ENCODE measurements around the gene LAG3.
A peak's percentile ranks its signal among the peaks of the same experiment; 100 is the strongest.

Gene LAG3

GRCh38 chr12:6775185-6776174 is 3.2 kb downstream of the LAG3 start:
- H3K9ac ChIP-seq (ENCODE audit: low read depth, low read length), result no peak overlapping the region
- H3K9me3 ChIP-seq (ENCODE audit: control insufficient read depth, insufficient read depth, low read length), result no peaks in the 10 kb centered on the region
- peaks cover 5% of the 10 kb centered on the region for H3K36me3 ChIP-seq (ENCODE audit: control insufficient read depth, insufficient read depth, low read length)
- H3K27me3 ChIP-seq (ENCODE audit: control insufficient read depth, insufficient read depth, low read length), result peaks cover 63% of the 10 kb centered on the region
- no peak overlapping the region for H3K4me3 ChIP-seq (ENCODE audit: low read depth, low read length)
- peaks cover 12% of the 10 kb centered on the region for H3K4me1 ChIP-seq (ENCODE audit: control insufficient read depth, insufficient read depth, low read length)

GRCh38 chr12:6777386-6777785 is 5.1 kb downstream of the LAG3 start:
- no peaks in the 10 kb centered on the region for H3K9me3 ChIP-seq (ENCODE audit: control insufficient read depth, insufficient read depth, low read length)
- H3K36me3 ChIP-seq (ENCODE audit: control insufficient read depth, insufficient read depth, low read length), result no peaks in the 10 kb centered on the region
- H3K9ac ChIP-seq (ENCODE audit: low read depth, low read length), result no peak overlapping the region
- no peak overlapping the region for H3K4me3 ChIP-seq (ENCODE audit: low read depth, low read length)
- peaks cover 13% of the 10 kb centered on the region for H3K4me1 ChIP-seq (ENCODE audit: control insufficient read depth, insufficient read depth, low read length)
- H3K27me3 ChIP-seq (ENCODE audit: control insufficient read depth, insufficient read depth, low read length), result peaks cover 52% of the 10 kb centered on the region

GRCh38 chr12:6778217-6778573 is 5.9 kb downstream of the LAG3 start:
- Histone ChIP-seq H3K36me3 (ENCODE audit: control insufficient read depth, insufficient read depth, low read length) (no peaks in the 10 kb centered on the region), H3K9ac (ENCODE audit: low read depth, low read length) (peak overlapping the region; percentile 54), H3K4me3 (ENCODE audit: low read depth, low read length) (peak overlapping the region; percentile 72), H3K4me1 (ENCODE audit: control insufficient read depth, insufficient read depth, low read length) (peaks cover 11% of the 10 kb centered on the region), H3K9me3 (ENCODE audit: control insufficient read depth, insufficient read depth, low read length) (no peaks in the 10 kb centered on the region), H3K27me3 (ENCODE audit: control insufficient read depth, insufficient read depth, low read length) (peaks cover 44% of the 10 kb centered on the region)

- Histone ChIP-seq H3K4me1 (ENCODE audit: control insufficient read depth, insufficient read depth, low read length) (peaks cover 9% of the 10 kb centered on the region), H3K27me3 (ENCODE audit: control insufficient read depth, insufficient read depth, low read length) (peaks cover 41% of the 10 kb centered on the region), H3K36me3 (ENCODE audit: control insufficient read depth, insufficient read depth, low read length) (no peaks in the 10 kb centered on the region), H3K9ac (ENCODE audit: low read depth, low read length) (peak overlapping the region; percentile 54), H3K4me3 (ENCODE audit: low read depth, low read length) (peak overlapping the region; percentile 72), H3K9me3 (ENCODE audit: control insufficient read depth, insufficient read depth, low read length) (no peaks in the 10 kb centered on the region)
Observed at GRCh38 chr12:6778574-6779550, 6.5 kb downstream of the LAG3 start.

GRCh38 chr12:6779708-6780432 is 7.5 kb downstream of the LAG3 start:
- Histone ChIP-seq H3K9ac (ENCODE audit: low read depth, low read length) (no peak overlapping the region), H3K9me3 (ENCODE audit: control insufficient read depth, insufficient read depth, low read length) (no peaks in the 10 kb centered on the region), H3K27me3 (ENCODE audit: control insufficient read depth, insufficient read depth, low read length) (peaks cover 32% of the 10 kb centered on the region)

GRCh38 chr12:6780573-6780972 is 8.3 kb downstream of the LAG3 start:
- no peak overlapping the region for H3K9ac ChIP-seq (ENCODE audit: low read depth, low read length)
- H3K27me3 ChIP-seq (ENCODE audit: control insufficient read depth, insufficient read depth, low read length), result peaks cover 25% of the 10 kb centered on the region
- H3K4me1 ChIP-seq (ENCODE audit: control insufficient read depth, insufficient read depth, low read length), result peaks cover 6% of the 10 kb centered on the region
- H3K36me3 ChIP-seq (ENCODE audit: control insufficient read depth, insufficient read depth, low read length), result no peaks in the 10 kb centered on the region
- H3K4me3 ChIP-seq (ENCODE audit: low read depth, low read length), result no peak overlapping the region
- H3K9me3 ChIP-seq (ENCODE audit: control insufficient read depth, insufficient read depth, low read length), result no peaks in the 10 kb centered on the region

More at GRCh38 chr12:6779708-6780432, 7.5 kb downstream of the LAG3 start:
- Histone ChIP-seq H3K4me3 (ENCODE audit: low read depth, low read length) (no peak overlapping the region), H3K4me1 (ENCODE audit: control insufficient read depth, insufficient read depth, low read length) (peaks cover 6% of the 10 kb centered on the region), H3K36me3 (ENCODE audit: control insufficient read depth, insufficient read depth, low read length) (no peaks in the 10 kb centered on the region)

GRCh38 chr12:6782119-6782518 is 9.8 kb downstream of the LAG3 start:
- Histone ChIP-seq H3K9me3 (ENCODE audit: control insufficient read depth, insufficient read depth, low read length) (no peaks in the 10 kb centered on the region), H3K4me1 (ENCODE audit: control insufficient read depth, insufficient read depth, low read length) (peaks cover 13% of the 10 kb centered on the region), H3K36me3 (ENCODE audit: control insufficient read depth, insufficient read depth, low read length) (no peaks in the 10 kb centered on the region), H3K9ac (ENCODE audit: low read depth, low read length) (no peak overlapping the region), H3K27me3 (ENCODE audit: control insufficient read depth, insufficient read depth, low read length) (peaks cover 13% of the 10 kb centered on the region), H3K4me3 (ENCODE audit: low read depth, low read length) (no peak overlapping the region)

GRCh38 chr12:6782850-6783566 is 10.7 kb downstream of the LAG3 start:
- Histone ChIP-seq H3K9me3 (ENCODE audit: control insufficient read depth, insufficient read depth, low read length) (no peaks in the 10 kb centered on the region), H3K4me1 (ENCODE audit: control insufficient read depth, insufficient read depth, low read length) (peaks cover 15% of the 10 kb centered on the region), H3K27me3 (ENCODE audit: control insufficient read depth, insufficient read depth, low read length) (peaks cover 5% of the 10 kb centered on the region), H3K4me3 (ENCODE audit: low read depth, low read length) (no peak overlapping the region), H3K9ac (ENCODE audit: low read depth, low read length) (no peak overlapping the region), H3K36me3 (ENCODE audit: control insufficient read depth, insufficient read depth, low read length) (no peaks in the 10 kb centered on the region)

GRCh38 chr12:6783828-6784227 is 11.5 kb downstream of the LAG3 start:
- Histone ChIP-seq H3K4me1 (ENCODE audit: control insufficient read depth, insufficient read depth, low read length) (peaks cover 11% of the 10 kb centered on the region), H3K4me3 (ENCODE audit: low read depth, low read length) (no peak overlapping the region), H3K36me3 (ENCODE audit: control insufficient read depth, insufficient read depth, low read length) (no peaks in the 10 kb centered on the region), H3K9ac (ENCODE audit: low read depth, low read length) (no peak overlapping the region), H3K9me3 (ENCODE audit: control insufficient read depth, insufficient read depth, low read length) (no peaks in the 10 kb centered on the region), H3K27me3 (ENCODE audit: control insufficient read depth, insufficient read depth, low read length) (no peaks in the 10 kb centered on the region)

GRCh38 chr12:6784296-6784695 is 12.0 kb downstream of the LAG3 start:
- H3K9me3 ChIP-seq (ENCODE audit: control insufficient read depth, insufficient read depth, low read length), result no peaks in the 10 kb centered on the region
- H3K4me3 ChIP-seq (ENCODE audit: low read depth, low read length), result no peak overlapping the region
- peaks cover 13% of the 10 kb centered on the region for H3K4me1 ChIP-seq (ENCODE audit: control insufficient read depth, insufficient read depth, low read length)
- H3K27me3 ChIP-seq (ENCODE audit: control insufficient read depth, insufficient read depth, low read length), result no peaks in the 10 kb centered on the region
- H3K36me3 ChIP-seq (ENCODE audit: control insufficient read depth, insufficient read depth, low read length), result no peaks in the 10 kb centered on the region
- H3K9ac ChIP-seq (ENCODE audit: low read depth, low read length), result no peak overlapping the region

Data from iPS-15b (cell line).